Keratinocyte (primary cell): Measurements from ENCODE around the gene DIAPH2.

Source experiments
- EZH2 ChIP-seq: IDR thresholded peaks from one replicate; pipeline ENCODE4 v1.6.1; 2012; ENCODE audit warnings: inconsistent platforms, mild to moderate bottlenecking, low read length, moderate library complexity
- TF ChIP-seq, protein P1 (sequence below), 3 experiments: IDR thresholded peaks in 1 of 3; conservative IDR thresholded peaks in 1 of 3; optimal IDR thresholded peaks in 1 of 3; 2 replicates in 2 of 3; 3 replicates in 1 of 3; pipeline versions ENCODE3 to v1.5.1; 2011; ENCODE audit warnings: low read length in 3 of 3, mild to moderate bottlenecking in 3 of 3, moderate library complexity in 2 of 3, control low read depth in 1 of 3, inconsistent platforms in 1 of 3; ENCODE audit not compliant: insufficient read depth in 2 of 3; ENCODE audit errors: extremely low read depth in 1 of 3

GRCh38 chrX:97211070-97211469 is 526.4 kb downstream of the DIAPH2 start:
- TF ChIP-seq, protein P1, sequence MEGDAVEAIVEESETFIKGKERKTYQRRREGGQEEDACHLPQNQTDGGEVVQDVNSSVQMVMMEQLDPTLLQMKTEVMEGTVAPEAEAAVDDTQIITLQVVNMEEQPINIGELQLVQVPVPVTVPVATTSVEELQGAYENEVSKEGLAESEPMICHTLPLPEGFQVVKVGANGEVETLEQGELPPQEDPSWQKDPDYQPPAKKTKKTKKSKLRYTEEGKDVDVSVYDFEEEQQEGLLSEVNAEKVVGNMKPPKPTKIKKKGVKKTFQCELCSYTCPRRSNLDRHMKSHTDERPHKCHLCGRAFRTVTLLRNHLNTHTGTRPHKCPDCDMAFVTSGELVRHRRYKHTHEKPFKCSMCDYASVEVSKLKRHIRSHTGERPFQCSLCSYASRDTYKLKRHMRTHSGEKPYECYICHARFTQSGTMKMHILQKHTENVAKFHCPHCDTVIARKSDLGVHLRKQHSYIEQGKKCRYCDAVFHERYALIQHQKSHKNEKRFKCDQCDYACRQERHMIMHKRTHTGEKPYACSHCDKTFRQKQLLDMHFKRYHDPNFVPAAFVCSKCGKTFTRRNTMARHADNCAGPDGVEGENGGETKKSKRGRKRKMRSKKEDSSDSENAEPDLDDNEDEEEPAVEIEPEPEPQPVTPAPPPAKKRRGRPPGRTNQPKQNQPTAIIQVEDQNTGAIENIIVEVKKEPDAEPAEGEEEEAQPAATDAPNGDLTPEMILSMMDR (optimal IDR thresholded peaks at IDR 0.05 in 1 of 3, IDR thresholded peaks at IDR 0.05 in 1 of 3, conservative IDR thresholded peaks at IDR 0.05 in 1 of 3; ENCODE audit: extremely low read depth in 1 of 3, insufficient read depth in 2 of 3, low read length in 3 of 3) = no peak
- TF ChIP-seq EZH2 = no peak
